Measurements from ENCODE around the gene CDON. TPM values are rescaled to one million over a fixed set of nuclear protein-coding genes. Genes with fewer than 3 reads are reported as not detected.
"Not testable (repeated sequence)": the region's sequence is repeated elsewhere in the genome, so short reads cannot be mapped to it uniquely, and the experiment has no call there.

The CDON gene
- total RNA-seq, 1 experiment from 2014 or later = 1.9 TPM

DNA sequence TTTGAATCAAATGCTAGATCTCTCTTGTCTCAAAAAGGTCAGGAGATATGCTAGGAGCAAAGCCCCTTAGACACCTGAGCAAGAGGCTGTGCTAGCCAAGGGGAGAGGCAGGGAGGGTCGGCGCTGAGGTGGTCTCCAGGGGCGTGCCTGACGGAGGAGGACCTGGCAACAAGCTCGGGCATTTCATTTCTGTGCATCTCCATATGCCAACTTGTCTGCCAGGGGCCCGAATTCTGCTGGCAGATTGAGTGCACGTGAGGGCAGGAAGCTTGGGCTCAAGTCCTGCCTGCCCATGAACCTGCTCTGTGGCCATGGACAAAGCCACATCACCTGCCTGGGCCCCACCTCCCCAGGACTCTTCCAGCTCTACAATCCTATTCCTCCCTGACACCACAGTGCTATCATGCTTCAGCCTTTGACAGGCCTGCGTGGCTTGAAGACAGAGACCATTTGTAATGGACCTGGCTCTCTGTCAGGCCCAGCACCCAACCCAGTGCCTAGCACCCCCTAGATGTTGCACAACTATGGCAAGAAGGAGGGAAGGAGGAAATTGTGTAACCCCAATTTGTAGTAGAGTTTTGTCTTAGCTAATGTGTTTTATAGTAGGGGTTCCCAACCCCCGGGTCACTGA is 133.1 kb downstream of the CDON start:
- no peak for DNase-seq (ENCODE audit: low read depth)

DNA sequence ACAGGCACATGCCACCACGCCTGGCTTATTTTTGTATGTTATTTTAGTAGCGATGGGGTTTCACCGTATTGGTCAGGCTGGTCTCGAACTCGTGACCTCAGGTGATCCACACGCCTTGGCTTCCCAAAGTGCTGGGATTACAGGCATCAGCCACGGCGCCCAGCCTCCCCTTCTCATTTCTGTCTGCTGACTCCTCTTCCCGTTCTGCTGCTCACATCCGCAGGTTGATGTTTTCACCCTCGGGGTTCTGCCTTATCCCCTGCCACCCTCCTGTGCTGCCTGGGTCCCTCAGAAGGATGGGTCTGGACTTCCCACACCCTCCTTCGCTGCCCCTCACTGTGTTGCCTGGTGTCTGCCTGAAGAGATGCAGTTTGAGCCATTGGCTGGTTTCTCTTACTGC is 136.0 kb downstream of the CDON start:
- DNase-seq (ENCODE audit: low read depth) = no peak

DNA sequence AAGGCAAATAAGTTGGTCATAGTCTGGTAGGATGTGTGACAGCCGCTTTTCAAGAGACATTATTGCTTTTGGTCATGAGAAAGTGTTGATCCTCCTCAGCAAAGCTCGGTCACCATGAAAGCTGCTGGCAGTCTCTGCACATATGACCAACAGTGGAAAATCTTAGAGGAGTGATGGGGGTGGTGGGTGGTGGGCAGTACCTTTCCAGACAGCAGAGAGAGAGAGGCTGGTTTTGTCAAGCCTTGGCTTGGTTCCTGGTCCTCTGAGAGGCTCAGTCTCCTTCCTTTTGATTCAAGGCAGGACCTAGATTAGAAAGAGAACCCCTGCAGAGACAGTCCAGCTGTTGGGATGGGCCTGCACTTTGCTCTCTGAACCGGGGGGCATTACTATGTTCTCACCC is 136.9 kb downstream of the CDON start:
- no peak for DNase-seq (ENCODE audit: low read depth)

DNA sequence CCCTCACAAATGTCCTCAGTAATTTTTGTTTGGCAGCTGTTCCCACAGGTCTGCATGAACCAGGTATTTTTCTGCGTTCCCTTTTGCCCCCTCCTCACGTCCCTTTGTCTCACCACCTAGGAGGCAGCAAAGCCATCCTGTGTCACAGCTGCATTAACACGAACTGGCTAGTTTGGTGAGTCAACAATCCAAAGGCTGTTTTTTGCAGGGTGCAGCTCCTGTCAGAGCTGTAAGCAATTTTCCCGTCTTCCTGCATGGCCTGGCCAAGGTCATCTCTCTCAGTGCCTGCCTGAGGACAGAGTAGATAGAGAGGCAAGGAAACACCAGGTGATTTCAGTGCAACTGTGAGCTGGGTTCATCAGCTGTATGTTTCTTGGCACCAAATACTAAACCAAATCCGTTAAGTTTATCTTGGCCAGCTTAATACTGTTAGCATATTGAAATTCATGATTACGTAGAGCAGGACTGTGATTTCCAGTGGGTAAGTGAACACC is 137.4 kb downstream of the CDON start:
- no peak for DNase-seq (ENCODE audit: low read depth)

DNA sequence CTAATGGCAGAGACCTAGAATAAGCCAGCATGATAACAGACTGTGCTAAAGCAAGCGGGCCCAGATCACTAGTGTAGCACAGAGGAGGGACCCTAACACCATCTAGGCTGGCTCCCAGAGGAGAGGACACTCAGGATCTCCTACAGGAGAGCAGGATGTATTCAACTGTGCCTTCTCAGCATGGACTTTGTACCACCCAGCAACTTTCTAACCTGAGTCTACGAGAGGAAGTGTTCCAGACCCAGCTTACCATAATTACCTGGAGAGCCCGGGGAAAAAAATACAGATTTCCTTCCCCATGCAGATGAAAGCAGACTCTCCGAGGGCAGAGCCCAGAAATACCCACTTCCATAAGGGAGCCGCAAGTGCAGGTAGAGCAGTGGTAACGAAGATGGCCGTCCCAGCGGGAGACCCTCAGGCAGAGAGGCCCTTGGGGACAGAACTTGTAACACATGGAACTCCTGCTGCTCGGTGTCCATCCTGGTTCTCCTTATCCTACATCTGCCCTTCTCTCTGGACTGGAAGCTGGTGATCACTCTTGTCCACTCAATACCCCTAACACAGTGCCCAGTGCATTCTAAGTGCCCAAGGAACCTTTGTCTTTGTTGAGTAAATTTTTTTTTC is 138.2 kb downstream of the CDON start:
- DNase-seq (ENCODE audit: low read depth) = no peak

DNA sequence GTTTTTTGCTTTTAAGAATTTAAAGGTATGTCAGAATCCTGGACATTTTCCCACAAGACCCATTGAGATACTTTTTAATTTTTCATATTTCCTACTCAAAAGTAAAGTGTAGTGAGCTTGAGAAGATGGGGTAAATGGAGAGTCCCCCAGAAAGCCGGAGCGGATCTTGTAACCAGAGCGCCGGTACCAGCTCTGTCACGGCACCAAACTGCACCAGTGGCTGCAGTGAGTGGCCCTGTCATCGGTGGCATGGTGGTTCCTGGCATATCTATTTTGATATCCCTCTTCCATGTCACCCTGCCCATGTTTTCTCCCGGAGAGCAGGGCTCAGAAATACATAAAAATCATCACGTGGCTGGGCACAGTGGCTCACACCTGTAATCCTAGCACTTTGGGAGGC is 139.0 kb downstream of the CDON start:
- no peak for DNase-seq (ENCODE audit: low read depth)

DNA sequence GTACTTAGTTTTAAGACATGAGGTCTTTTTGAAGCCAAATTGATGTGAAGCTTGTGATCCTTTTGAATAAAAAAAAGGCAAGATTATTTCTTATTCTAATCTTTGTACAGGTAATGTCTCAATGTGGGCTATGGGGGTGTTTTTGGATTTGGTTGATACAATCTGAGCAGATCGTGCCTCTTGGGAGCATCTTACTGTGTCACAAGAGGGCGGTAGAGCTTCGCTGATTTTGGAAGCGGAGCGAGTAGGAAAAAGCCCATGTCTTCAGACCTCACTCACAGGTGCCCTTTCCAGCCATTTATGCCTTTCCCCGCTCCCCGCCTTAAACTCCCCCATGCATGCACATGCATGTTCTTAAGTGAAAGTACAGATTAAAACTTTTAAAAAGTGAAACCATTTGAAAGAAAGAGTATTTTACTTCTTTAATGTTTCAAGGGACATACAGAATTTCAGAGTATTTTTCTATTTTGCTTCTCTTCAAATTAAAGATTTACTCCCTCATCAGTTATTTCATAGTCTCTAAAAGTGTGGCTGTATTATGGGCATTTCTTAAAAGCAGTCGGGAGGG is 139.6 kb downstream of the CDON start:
- peak; percentile 41 for DNase-seq (ENCODE audit: low read depth)

DNA sequence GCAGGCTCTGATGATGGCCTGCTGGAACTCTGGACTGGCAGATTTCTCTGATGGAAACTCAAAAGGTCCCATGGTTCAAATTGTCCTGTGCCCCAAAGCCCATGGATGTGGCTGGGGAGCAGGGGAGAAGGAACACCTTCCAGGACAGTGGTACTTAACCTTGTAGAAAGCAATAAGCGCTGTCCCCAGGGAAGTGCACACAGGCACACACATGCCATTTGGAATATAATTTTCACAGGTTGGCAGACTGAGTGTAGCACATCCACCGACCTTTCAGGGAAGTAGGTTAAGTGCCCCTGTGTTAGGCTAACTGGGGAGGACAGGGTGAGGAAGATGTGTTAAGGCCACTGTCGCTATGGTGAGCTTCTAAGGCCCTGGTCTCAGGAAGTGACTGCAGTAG is 140.5 kb downstream of the CDON start:
- no peak for DNase-seq (ENCODE audit: low read depth)

DNA sequence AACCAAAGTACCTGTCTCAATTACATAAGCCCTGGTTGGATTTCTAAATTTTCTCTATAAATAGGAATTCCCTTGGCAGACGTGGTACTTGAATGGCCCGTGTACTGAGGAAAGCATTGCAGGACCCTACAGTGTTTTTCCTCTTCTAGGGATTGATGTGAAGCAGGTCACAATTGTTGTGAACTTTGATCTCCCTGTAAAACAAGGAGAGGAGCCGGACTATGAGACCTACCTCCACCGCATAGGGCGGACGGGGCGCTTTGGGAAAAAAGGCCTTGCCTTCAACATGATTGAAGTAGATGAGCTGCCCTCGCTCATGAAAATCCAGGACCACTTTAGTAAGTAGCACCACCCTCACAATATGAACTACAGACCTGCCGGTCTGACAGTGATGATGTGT is 141.6 kb downstream of the CDON start:
- DNase-seq (ENCODE audit: low read depth) = no peak

DNA sequence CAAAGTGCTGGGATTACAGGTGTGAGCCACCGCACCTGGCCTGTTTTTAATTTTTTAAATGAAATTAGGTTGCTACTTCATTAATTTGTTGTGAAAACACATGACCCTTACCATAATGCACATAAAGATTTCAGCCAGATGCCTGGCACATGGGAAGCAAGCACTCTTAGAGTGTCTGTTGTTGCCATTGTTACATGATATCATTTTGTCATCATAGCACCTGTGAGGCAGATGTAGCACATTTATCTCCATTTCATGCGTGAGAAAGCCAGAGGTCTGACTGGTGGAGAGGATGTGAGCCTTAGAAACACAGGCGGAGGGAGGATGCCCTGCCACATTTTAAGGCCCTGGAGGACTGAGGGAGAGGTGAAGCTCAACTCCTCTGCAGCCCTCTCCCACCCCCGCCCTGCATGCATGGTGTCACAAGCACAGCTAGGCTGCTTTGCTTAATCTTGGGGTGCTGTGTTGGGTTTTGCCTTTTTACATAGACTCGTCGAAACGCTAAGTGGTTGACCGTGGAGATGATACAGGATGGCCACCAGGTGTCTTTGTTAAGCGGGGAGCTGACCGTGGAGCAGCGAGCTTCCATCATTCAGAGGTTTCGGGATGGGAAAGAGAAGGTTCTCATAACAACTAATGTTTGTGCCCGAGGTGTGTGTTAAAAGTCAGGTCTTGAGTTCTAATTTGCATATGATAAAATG is 144.4 kb downstream of the CDON start:
- DNase-seq (ENCODE audit: low read depth) = no peak

DNA sequence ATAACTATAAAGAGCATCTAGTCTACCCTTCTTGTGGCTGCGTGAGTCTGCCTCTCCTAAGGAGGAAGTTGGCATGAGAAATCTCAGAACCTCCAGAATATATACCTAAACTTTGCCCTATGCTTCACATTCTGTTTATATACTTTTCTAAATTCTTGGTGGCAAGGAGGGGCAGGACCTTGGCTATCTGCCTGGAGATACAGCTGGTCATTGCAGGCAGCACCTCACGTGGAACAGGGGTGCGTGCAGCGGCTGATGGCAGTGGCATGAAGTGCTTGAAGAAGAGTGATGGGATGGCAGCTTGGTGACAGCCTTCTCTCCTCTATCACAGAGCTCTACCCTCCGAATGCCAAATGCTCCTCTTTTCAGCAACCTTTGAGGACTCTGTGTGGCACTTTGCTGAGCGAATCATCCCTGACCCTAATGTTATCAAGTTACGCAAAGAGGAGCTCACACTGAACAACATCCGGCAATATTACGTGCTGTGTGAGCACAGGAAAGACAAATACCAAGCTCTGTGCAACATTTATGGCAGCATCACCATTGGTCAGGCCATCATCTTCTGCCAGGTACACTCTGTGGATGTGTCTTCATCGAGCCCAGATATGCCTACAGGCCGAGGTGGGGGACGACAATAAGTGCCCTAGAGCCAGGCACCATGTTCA is 145.9 kb downstream of the CDON start:
- no peak for DNase-seq (ENCODE audit: low read depth)

DNA sequence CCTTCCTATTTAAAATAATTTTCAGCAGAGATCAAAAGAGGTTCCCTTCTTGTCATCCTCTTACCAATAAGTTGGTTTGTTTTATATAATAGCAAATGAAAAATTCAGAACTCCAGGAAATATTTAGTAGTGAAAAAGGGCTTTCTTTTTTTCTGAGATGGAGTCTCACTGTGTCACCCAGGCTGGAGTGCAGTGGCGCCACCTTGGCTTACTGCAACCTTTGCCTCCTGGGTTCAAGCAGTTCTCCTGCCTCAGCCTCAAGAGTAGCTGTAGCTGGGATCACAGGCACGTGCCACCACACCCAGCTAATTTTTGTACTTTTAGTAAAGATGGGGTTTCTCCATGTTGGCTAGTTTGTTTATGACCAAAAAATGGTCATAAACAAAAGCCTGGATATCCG is 148.1 kb downstream of the CDON start:
- not testable (repeated sequence) for DNase-seq (ENCODE audit: low read depth)

DNA sequence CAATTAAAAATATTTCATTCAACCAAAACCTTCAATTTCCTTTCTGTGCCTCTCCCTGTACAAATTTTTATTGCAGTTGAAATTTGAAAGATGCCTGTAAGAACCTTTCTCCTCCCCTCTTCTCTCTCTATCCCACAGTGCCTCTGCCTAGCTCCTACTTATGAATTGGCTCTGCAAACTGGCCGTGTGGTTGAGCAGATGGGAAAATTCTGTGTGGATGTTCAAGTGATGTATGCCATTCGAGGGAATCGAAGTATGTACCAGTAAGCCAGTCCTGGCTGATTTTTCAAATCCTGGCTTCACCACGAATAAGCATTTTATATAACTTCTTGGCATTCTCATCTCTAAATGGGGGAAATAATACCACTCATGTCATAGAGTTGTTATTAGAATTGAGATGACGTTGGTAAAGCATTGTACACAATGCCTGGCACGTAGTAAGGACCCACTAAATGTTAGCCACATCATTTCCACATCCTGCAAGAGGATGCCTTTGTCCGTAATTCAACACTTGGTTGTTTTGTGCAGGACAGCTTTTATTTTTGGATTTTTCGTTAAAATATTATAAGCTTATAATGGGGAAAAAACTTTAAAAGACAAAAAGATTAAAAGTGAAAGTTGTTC is 152.3 kb downstream of the CDON start:
- no peak for DNase-seq (ENCODE audit: low read depth)

Other genes with a start within 250 kb of the CDON start
- not detected in 2 replicates for gene PATE4, start 229.6 kb downstream of the CDON start, total RNA-seq (2014; rRNA removed; shearing (Covaris generic))
- 21.3 and 23.9 TPM in 2 replicates for gene HYLS1, start 175.2 kb downstream of the CDON start, total RNA-seq (2014; rRNA removed; shearing (Covaris generic))
- 26.2 and 35.7 TPM in 2 replicates for gene PUS3, start 159.7 kb downstream of the CDON start, total RNA-seq (2014; rRNA removed; shearing (Covaris generic))
- not detected in 2 replicates for gene DDX25, start 158.4 kb downstream of the CDON start, total RNA-seq (2014; rRNA removed; shearing (Covaris generic))
- not detected in 2 replicates for gene VSIG10L2, start 116.8 kb downstream of the CDON start, total RNA-seq (2014; rRNA removed; shearing (Covaris generic))
- gene RPUSD4, start 148.8 kb upstream of the CDON start, total RNA-seq (2014; rRNA removed; shearing (Covaris generic)) = 25.8 and 30.0 TPM in 2 replicates
- 25.9 and 26.5 TPM in 2 replicates for gene FAM118B, start 148.9 kb upstream of the CDON start, total RNA-seq (2014; rRNA removed; shearing (Covaris generic))
- gene SRPRA, start 206.0 kb upstream of the CDON start, total RNA-seq (2014; rRNA removed; shearing (Covaris generic)) = 152 and 179 TPM in 2 replicates
- 43.1 and 49.2 TPM in 2 replicates for gene FOXRED1, start 206.3 kb upstream of the CDON start, total RNA-seq (2014; rRNA removed; shearing (Covaris generic))
- 3.3 and 3.6 TPM in 2 replicates for gene TIRAP, start 220.2 kb upstream of the CDON start, total RNA-seq (2014; rRNA removed; shearing (Covaris generic))
- 29.3 and 37.4 TPM in 2 replicates for gene DCPS, start 241.2 kb upstream of the CDON start, total RNA-seq (2014; rRNA removed; shearing (Covaris generic))

Measured in HT1080 (cell line).